Left forelimb (tissue), 1 donor: ENCODE data around the gene ZNF692.
"Not testable (repeated sequence)": the region's sequence is repeated elsewhere in the genome, so short reads cannot be mapped to it uniquely, and the experiment has no call there.

Source experiments
- DNase-seq: peaks from one replicate; pipeline ENCODE4 v3.0.0-alpha.2; 2018; ENCODE audit warnings: low spot score

Gene ZNF692

DNA sequence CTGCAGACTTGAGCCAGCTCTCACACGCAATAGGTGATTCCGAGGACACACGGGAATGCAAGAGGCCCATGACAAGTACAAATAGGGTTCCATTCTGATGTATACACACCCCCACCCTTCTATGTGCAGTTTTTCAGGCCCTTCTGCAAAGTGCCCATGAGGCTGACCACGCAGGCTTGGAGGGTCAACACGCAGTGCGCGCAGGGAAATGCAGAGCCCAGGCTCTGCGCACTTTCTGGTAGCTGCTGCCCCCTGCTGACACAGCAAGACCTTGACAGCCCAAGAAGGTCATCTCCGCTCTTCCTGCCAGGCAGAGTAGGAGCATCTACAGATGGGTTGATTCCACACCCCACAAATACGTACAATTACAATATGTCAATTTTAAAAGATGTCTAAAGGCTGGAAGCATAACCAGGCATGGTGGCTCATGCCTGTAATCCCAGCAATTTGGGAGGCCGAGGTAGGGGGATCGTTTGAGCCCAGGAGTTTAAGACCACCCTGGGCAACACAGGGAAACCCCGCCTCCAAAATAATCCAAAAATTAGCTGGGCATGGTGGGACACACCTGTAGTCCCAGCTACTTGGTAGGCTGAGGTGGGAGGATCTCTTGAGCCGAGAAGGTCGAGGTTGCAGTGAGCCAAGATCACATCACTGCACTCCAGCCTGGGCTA, 51.7 kb downstream of the ZNF692 start:
- no peak for DNase-seq

GRCh38 chr1:248805876-248806275, 53.0 kb downstream of the ZNF692 start:
- DNase-seq = no peak

DNA sequence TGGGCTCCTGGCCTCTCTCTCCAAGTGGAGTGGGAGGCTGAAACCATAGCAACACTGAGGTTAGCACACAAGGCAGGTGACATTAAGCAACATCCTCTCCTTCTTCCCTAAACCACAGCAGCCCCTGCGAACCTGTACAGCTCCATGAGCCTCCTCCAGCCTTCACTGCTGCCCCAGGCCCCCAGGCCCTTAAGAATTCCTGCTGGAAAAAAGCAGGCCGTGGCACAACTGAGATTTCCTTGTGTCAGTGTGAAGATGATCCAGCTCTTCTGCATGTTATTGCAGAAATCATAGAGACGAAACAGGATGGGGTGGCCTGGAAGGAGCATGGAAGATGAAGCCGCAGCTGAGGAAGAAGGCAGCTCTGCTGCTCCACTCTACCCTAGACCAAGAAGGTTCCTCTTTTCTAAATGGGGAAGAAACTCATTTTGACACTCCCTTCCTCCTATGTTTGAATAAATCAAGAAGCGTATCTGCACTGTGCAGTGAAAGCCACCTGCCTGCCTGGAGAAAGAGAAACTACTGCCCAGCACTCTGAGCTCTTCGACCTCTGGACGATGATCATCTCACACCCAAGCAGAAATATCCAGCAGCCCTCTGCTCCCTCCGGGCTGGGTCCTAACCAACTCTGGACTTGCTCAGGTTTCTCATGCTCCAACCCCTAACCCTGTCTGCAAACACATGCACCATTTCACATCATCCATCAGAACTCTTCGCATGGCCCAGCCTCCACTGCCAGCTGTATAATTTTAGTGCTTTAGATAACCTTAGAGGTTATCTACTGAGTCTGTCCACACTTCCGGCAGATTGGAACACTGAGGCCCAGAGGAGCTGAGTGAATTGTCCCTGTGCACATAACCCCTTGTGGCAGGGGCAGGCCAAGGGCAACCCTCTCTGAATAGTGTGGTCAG, 53.9 kb downstream of the ZNF692 start:
- DNase-seq = no peak

GRCh38 chr1:248803501-248803900, 55.4 kb downstream of the ZNF692 start:
- not testable (repeated sequence) for DNase-seq

- DNase-seq = no peak
Observed at GRCh38 chr1:248802454-248802853, 56.4 kb downstream of the ZNF692 start.

DNA sequence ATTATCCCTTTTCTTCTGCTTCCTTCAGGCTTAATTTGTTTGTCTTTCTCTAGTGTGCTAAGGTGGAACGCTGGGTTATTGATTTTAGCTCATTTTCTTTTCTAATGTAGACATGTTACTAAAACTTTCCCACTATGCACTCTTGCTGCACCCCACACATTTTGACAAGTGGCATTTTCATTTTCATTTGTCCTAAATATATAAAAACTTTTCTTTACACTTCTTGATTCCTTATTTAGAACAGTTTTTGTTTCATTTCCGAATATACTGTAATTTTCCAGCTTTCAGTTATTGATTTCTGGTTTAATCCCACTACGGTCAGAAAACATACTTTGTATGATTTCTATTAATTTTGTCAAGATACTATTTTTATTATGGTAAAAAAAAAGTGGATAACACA, 58.4 kb downstream of the ZNF692 start:
- no peak for DNase-seq
